Body of pancreas (tissue), 4 donors: ENCODE data around the gene CAMK2B. TPM values are rescaled to one million over a fixed set of nuclear protein-coding genes. Genes with fewer than 3 reads are reported as not detected.

Source experiments
- ATAC-seq: fragments of 150-250 bp; one replicate; pipeline ENCODE4 v1.9.1; 2016
- DNase-seq, 4 donors: peaks; one replicate each; pipeline ENCODE4 v3.0.0-alpha.2; 2019
- H3K27ac ChIP-seq, 4 donors: fragments of 200-600 bp; sonication (generic); 1 replicate in 3 of 4; 2 replicates in 1 of 4; pipeline versions ENCODE4 v1.5.1 to v1.6.1; 2016 to 2019; ENCODE audit warnings: mild to moderate bottlenecking in 1 of 4, mixed read lengths in 1 of 4, moderate library complexity in 1 of 4
- H3K27me3 ChIP-seq, 2 donors: fragments of 200-600 bp; sonication (generic); one replicate each; pipeline ENCODE4 v1.6.0; 2016; ENCODE audit warnings: mild to moderate bottlenecking in 1 of 2
- H3K36me3 ChIP-seq, 2 donors: fragments of 200-600 bp; sonication (generic); replicated peaks in 1 of 2; 2 replicates each; pipeline ENCODE4 v1.5.1; 2016; ENCODE audit warnings: low read depth in 2 of 2; ENCODE audit not compliant: insufficient read depth in 1 of 2
- H3K4me1 ChIP-seq: fragments of 200-600 bp; sonication (generic); one replicate; pipeline ENCODE4 v1.6.0; 2016
- H3K4me3 ChIP-seq, 2 donors: fragments of 200-600 bp; sonication (generic); 1 replicate in 1 of 2; 2 replicates in 1 of 2; pipeline ENCODE4 v1.5.1; 2016 to 2019
- H3K9me3 ChIP-seq, 3 donors: fragments of 200-600 bp; sonication (generic); 1 replicate in 2 of 3; 2 replicates in 1 of 3; pipeline ENCODE4 v1.5.1; 2016
- POLR2A ChIP-seq, 3 donors: fragments of 450-650 bp; IDR thresholded peaks; one replicate each; pipeline ENCODE4 v1.6.1; 2016; ENCODE audit warnings: antibody characterized with exemption in 3 of 3, mild to moderate bottlenecking in 2 of 3
- WGBS, 2 donors: methylation state at CpG; one replicate each; pipeline ENCODE4 v1.1.5; 2017; 5-methylcytosine and 5-hydroxymethylcytosine counted together
- intact Hi-C: fragments of 100-400 bp; cut with DNase I; formaldehyde crosslinking; loops from one replicate; pipeline ENCODE4 v1.15.1; 2023
- total RNA-seq, 2 donors: library from RNA; depleted of rRNA; stranded (reverse); fragments of >200 nt; gene quantifications; one replicate each; pipeline ENCODE4 v1.1.0, GENCODE V29; 2016
- TF ChIP-seq, protein P1 (sequence below), 7 experiments: fragments of 450-650 bp in 4 of 7; fragments of 200-600 bp in 3 of 7; sonication (generic) in 3 of 7; IDR thresholded peaks; one replicate each; pipeline ENCODE4 v1.5.1; 2016 to 2019; ENCODE audit warnings: antibody characterized with exemption in 7 of 7

The CAMK2B gene
- total RNA-seq, 2 donors from 2014 or later = 0.52 to 7.6 TPM

- DNase-seq (peak in 3 of 4 donors; percentile 5 to 10 (median 7)), ATAC-seq (no peak)
- Histone ChIP-seq H3K4me1 (no peaks in the 10 kb centered on the region), H3K27ac (no peak overlapping the region), H3K4me3 (no peak overlapping the region), H3K36me3 (no peaks in the 10 kb centered on the region), H3K9me3 (no peaks in the 10 kb centered on the region), H3K27me3 (no peaks in the 10 kb centered on the region)
- intact Hi-C loops = no loop called here
- 84 to 86% methylated on average over 19 to 20 of the region's 20 CpGs for WGBS, 2 donors
- no peak for TF ChIP-seq POLR2A (IDR thresholded peaks at IDR 0.05)
- TF ChIP-seq, protein P1, sequence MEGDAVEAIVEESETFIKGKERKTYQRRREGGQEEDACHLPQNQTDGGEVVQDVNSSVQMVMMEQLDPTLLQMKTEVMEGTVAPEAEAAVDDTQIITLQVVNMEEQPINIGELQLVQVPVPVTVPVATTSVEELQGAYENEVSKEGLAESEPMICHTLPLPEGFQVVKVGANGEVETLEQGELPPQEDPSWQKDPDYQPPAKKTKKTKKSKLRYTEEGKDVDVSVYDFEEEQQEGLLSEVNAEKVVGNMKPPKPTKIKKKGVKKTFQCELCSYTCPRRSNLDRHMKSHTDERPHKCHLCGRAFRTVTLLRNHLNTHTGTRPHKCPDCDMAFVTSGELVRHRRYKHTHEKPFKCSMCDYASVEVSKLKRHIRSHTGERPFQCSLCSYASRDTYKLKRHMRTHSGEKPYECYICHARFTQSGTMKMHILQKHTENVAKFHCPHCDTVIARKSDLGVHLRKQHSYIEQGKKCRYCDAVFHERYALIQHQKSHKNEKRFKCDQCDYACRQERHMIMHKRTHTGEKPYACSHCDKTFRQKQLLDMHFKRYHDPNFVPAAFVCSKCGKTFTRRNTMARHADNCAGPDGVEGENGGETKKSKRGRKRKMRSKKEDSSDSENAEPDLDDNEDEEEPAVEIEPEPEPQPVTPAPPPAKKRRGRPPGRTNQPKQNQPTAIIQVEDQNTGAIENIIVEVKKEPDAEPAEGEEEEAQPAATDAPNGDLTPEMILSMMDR (IDR thresholded peaks at IDR 0.05) = no peak
These were observed 38.5 kb downstream of the CAMK2B start for GRCh38 chr7:44286618-44287487.

- WGBS, 2 donors = 88% methylated on average over 17 of the region's 17 CpGs; no CpG with 5 or more reads in 1 of the 2 donors
- no peaks in the 10 kb centered on the region for H3K4me1 ChIP-seq
- H3K27me3 ChIP-seq = no peaks in the 10 kb centered on the region
- DNase-seq = peak; percentile 1 to 13 (median 10)
- H3K36me3 ChIP-seq = no peaks in the 10 kb centered on the region
- intact Hi-C loops = no loop called here
- H3K9me3 ChIP-seq = no peaks in the 10 kb centered on the region
- ATAC-seq = no peak
- no peak overlapping the region for H3K4me3 ChIP-seq
- TF ChIP-seq, protein P1 (IDR thresholded peaks at IDR 0.05) = no peak
- no peak overlapping the region for H3K27ac ChIP-seq
These were observed 39.2 kb downstream of the CAMK2B start for GRCh38 chr7:44286182-44286617.

DNA sequence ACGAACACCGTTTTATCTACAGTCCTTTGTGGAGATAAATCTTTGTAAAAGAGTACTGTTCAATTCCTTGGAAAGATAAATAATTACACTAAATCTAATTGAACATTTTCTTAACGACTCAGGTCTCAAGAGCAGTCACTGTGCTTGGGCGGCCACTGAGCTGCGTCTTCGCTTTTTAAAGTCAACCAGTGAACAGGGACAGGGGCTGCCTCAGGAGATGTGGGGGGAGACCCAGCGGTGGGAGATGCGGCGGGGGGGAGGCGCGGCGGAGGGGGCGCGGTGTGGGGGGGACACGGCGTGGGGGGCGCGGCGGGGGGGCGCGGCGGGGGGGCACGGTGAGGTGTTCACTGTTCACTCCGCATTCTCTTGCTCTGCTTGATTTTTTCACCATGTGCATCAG is 39.8 kb downstream of the CAMK2B start:
- WGBS, 2 donors = 76 to 84% methylated on average over 24 of the region's 24 CpGs
- Histone ChIP-seq H3K9me3 (no peaks in the 10 kb centered on the region), H3K4me3 (no peak overlapping the region), H3K36me3 (no peaks in the 10 kb centered on the region), H3K27me3 (no peaks in the 10 kb centered on the region), H3K4me1 (no peaks in the 10 kb centered on the region), H3K27ac (no peak overlapping the region)
- TF ChIP-seq POLR2A (IDR thresholded peaks at IDR 0.05) = no peak
- TF ChIP-seq, protein P1 (IDR thresholded peaks at IDR 0.05) = no peak
- intact Hi-C loops = no loop called here
- DNase-seq (peak in 2 of 4 donors; percentile 1 to 5), ATAC-seq (no peak)

DNA sequence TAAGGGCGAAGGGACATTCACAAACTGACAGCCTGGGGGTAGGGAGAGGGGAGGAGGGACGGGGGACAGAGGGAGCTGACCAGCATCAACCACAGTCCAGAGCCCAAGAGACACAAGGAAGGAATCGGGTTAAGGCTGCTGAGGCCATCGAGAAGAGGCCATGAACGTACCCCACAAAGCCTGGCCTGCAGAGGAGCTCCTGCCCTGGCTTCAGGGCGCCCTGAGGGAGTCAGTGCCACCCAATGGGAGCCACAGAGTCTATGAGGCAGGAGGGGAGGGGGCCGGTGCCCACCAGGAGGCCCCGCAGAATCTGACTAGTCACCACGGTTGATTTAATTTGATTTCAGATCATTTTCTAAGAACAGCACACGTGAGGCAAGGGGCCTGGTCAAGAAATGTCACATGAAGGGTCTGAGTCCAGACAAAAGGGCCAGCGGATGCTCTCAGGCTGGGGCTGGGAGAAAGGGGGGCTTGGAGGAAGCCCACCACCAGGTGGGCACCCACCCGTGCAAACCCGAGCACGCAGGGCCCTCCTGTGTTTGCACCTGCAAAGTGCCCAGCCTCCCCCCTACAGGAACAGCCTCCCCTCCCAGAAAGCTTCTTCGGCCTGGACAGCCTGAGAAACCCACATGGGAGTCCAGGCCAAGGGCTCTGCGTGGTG is 40.4 kb downstream of the CAMK2B start:
- DNase-seq = peak in 2 of 4 donors; percentile 2 to 3
- Histone ChIP-seq H3K4me3 (no peak overlapping the region), H3K27ac (no peak overlapping the region), H3K27me3 (no peaks in the 10 kb centered on the region), H3K36me3 (no peaks in the 10 kb centered on the region), H3K4me1 (no peaks in the 10 kb centered on the region), H3K9me3 (no peaks in the 10 kb centered on the region)
- ATAC-seq = no peak
- 89 to 90% methylated on average over 12 to 16 of the region's 16 CpGs for WGBS, 2 donors
- intact Hi-C loops = no loop called here
- no peak for TF ChIP-seq POLR2A (IDR thresholded peaks at IDR 0.05)
- TF ChIP-seq, protein P1 (IDR thresholded peaks at IDR 0.05) = no peak
